GF-D8 (cell line): ENCODE results near the gene IER5L.
"Not testable (repeated sequence)": the region's sequence is repeated elsewhere in the genome, so short reads cannot be mapped to it uniquely, and the experiment has no call there.

ENCODE experiments used
- DNase-seq: peaks from one replicate; lab custom pipeline; 2025; lab: John Stamatoyannopoulos, UW

Gene IER5L

GRCh38 chr9:129138476-129139232 lies 39.4 kb downstream of the IER5L start:
- no peak for DNase-seq

GRCh38 chr9:129138144-129138462 lies 40.0 kb downstream of the IER5L start:
- no peak for DNase-seq

GRCh38 chr9:129137292-129138143 lies 40.5 kb downstream of the IER5L start:
- no peak for DNase-seq

- no peak for DNase-seq
Measured at GRCh38 chr9:129136446-129137035, 41.5 kb downstream of the IER5L start.

DNA sequence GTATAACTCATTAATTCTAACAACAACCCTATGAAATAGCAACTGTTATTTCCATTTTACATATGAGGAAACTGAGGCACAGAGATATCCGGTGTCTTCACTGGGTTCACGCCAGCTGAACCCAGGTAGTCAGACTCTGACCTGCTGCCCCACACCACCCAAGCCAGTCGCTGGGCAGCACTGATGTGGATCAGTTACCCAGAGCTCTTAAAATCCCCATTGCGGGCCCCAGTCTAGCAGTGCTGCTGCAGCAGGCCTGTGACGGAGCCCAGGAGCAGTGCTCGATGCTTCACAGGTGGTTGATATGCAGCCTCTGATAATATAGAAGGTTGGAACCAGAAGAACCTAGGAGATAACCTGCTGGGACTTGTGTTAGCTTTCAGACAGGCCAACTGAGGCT lies 42.6 kb downstream of the IER5L start:
- no peak for DNase-seq

DNA sequence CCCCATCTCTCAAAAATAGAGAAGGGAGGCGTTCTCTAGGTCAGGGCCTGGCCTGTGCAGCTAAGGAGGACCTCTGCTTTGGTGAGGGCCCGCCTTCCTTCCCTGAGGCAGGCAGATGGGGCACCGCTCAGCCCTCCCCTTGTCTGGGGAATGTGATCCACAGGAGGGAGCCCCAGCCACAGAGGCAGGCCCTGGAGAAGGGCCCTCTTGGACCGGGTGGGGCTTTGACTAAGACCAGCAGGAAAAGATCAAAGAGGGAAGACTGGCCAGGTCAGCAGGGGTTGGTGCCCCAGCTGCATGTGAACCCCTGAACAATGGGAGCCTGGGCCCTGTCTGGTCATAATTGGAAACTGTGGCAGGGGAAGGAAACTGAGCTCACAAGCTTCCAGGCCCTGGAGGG lies 45.0 kb downstream of the IER5L start:
- DNase-seq = no peak

DNA sequence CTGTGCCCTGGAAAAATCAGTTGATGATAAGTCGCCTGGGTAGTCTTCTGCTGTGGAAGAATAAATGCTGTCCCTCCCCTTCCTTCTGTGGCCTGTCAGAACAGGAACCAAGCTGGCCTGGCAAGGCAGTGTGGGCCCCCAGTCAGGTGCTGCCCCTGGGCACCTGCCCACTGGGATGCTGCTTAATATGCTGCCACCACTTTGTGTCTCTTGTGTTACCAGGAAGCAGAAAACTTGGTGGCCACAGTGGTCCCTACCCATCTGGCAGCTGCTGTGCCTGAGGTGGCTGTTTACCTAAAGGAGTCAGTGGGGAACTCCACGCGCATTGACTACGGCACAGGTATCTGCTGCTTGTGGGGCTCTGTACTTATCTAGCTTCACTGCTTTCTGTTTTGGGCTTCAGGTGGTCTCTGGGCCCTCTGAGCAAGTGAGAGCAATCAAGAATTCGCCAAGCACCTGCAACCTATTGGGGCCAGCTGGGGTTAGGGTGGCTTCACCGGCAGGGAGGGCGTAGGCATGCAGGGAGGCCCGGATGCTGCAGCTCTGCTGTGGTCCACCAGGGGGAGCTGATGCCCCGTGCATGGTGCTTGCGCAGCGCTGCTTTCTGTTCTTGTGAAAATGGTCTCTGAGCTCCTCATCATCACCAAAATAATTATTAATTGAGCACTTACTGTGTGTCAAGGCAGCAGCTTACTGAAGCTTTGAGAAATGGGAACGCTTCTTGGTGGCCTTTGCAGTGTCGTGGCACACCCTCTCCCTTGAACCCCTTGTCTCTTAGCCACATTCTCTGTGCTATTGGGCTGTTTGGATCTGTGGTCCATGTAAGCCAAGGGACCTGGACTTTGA lies 46.5 kb downstream of the IER5L start:
- DNase-seq = no peak

DNA sequence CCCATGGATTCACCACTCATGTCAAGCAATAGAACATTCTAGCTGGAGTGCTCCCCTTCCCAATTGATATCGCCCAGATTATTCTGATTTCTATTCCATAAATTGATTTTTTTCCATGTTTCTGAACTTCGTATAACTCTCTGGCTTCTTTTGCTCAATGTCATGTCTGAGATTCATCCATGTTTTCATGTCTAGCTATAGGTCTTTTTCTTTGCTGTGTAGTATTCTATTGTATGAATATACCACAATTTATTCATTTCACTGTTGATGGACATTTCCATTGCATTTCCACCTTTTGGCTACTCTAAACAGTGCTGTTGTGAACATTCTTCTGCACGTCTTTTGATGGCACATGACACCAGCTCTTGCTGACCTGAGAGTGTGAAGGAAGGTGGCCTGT lies 47.3 kb downstream of the IER5L start:
- no peak for DNase-seq

GRCh38 chr9:129130271-129130670 lies 47.8 kb downstream of the IER5L start:
- DNase-seq = not testable (repeated sequence)

DNA sequence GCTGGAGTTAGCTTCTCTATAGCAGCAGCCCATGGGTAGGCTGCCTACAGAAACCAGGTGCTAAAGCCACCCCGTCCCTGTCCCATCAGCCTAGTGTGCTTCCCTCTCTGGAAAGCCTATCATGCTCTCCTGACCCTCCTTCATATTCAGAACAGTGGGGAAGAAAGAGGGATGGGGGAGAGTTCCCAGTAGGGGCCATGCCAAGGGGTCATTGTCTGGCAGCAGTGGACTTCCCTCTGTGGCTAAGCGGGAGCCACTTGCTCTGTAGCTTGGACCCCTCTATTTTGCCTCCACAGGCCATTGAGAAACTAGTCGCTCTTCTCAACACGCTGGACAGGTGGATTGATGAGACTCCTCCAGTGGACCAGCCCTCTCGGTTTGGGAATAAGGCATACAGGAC lies 49.4 kb downstream of the IER5L start:
- no peak for DNase-seq

DNA sequence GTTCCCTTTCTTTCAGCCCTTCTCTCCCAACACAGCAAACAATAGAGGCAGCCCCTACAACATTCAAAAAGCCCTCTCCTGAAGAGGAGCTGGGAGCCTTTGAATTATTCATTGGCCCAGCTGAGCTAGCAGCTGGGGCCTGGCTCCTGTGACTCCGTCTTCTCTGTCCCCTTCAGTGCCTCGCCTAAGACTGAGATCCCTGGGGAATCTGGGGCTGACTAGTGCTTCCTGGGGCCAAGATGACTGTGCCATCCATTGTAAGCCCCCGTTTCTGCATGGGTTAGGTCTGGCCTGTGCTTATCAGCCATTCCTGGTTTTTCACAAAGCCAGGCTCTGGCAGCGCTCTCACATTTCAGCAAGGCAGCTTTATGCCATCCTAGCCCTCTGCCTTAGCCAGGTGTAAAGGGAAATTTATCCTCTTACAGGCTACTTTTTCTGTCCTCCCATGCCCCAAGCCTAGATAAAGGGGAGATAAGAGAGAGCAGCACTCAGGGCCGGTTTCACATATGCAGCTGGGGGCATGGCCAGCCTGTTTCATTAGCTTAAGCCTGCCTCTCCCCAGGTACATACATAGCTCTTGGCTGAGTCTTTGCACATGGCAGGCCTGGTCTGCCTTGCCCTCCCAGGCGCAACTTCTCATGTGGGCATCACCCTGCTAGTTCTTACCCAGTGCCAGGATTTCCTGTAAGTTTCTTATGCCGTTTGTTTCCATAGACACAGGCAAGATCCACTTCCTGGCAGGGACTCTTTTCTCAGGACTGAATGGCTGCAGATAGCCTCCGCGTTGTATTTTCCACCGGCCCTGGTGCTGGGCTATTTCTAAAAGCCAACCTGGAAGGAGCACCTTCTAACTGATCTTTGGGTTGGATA lies 51.1 kb downstream of the IER5L start:
- DNase-seq = no peak
